ENCODE data around the gene DHTKD1. TPM values are rescaled to one million over a fixed set of nuclear protein-coding genes. Genes with fewer than 3 reads are reported as not detected.

The DHTKD1 gene
- total and polyA plus RNA-seq, 2 of the 4 experiments (the other 2 are of a cell fraction): 13.9 to 20.3 TPM

GRCh38 chr10:12048547-12048946, 20.2 kb upstream of the DHTKD1 start:
- Histone ChIP-seq H3K4ac (ENCODE audit: low read depth, low read length) (no peak overlapping the region), H3K14ac (replicated peaks; ENCODE audit: low read depth, low read length) (no peak overlapping the region), H4K8ac (ENCODE audit: low read depth in 2 of 2, low read length in 2 of 2) (no peak overlapping the region), H3K4me1 (ENCODE audit: control insufficient read depth, insufficient read depth, low read length) (no peaks in the 10 kb centered on the region), H2AK5ac (ENCODE audit: low read depth, low read length) (no peak overlapping the region), H3K27me3 (ENCODE audit: control insufficient read depth, insufficient read depth, low read length) (no peaks in the 10 kb centered on the region), H3K36me3 (ENCODE audit: control insufficient read depth, insufficient read depth, low read length) (no peaks in the 10 kb centered on the region), H3K4me3 (ENCODE audit: insufficient read depth, low read depth, low read length) (no peak overlapping the region), H3K27ac (ENCODE audit: insufficient read depth, low read length) (no peak overlapping the region), H2BK20ac (ENCODE audit: low read depth, low read length) (no peak overlapping the region), H4K91ac (ENCODE audit: insufficient read depth, low read depth, low read length) (no peak overlapping the region), H3K56ac (ENCODE audit: extremely low read depth, insufficient read depth, low read length) (no peak overlapping the region), H3K9me3 (ENCODE audit: control insufficient read depth, insufficient read depth, low read length) (no peaks in the 10 kb centered on the region), H2BK5ac (ENCODE audit: low read depth, low read length, poor library complexity, severe bottlenecking) (no peak overlapping the region), H2BK120ac (ENCODE audit: low read depth, low read length) (no peak overlapping the region), H2BK15ac (ENCODE audit: low read depth, low read length) (no peak overlapping the region), H4K20me1 (ENCODE audit: insufficient read depth, low read length) (no peaks in the 10 kb centered on the region), H2AK9ac (replicated peaks; ENCODE audit: low read depth, low read length, poor library complexity) (no peak overlapping the region), H3K18ac (ENCODE audit: low read depth, low read length) (no peak overlapping the region), H3K4me2 (ENCODE audit: low read depth, low read length) (no peak overlapping the region), H3K9ac (ENCODE audit: low read depth, low read length) (no peak overlapping the region), H3K23ac (ENCODE audit: low read depth, low read length) (no peak overlapping the region), H3K9me1 (ENCODE audit: insufficient read depth, low read length) (no peaks in the 10 kb centered on the region), H3K79me1 (ENCODE audit: low read depth in 1 of 2, low read length in 2 of 2) (peaks cover 3 to 4% of the 10 kb centered on the region in 2 experiments; a peak in 1 of 4 replicates), H4K5ac (ENCODE audit: low read depth, low read length) (no peak overlapping the region), H2AFZ (replicated peaks; ENCODE audit: low read length, poor library complexity) (no peak overlapping the region)
- CTCF ChIA-PET: no interaction called here
- TF ChIP-seq POLR2A (IDR thresholded peaks at IDR 0.05; ENCODE audit: low read depth, low read length): no peak
- no peak for TF ChIP-seq CTCF (conservative IDR thresholded peaks at IDR 0.05; ENCODE audit: low read depth, low read length)
- no peak for TF ChIP-seq MXI1 (IDR thresholded peaks at IDR 0.05; ENCODE audit: borderline replicate concordance, low read depth, low read length)
- no peak for TF ChIP-seq ELK1 (IDR thresholded peaks at IDR 0.05; ENCODE audit: borderline replicate concordance, low read depth, low read length)
- TF ChIP-seq SMC3 (IDR thresholded peaks at IDR 0.05; ENCODE audit: low read depth, low read length): no peak
- TF ChIP-seq RFX5 (IDR thresholded peaks at IDR 0.05; ENCODE audit: low read depth, low read length): no peak
- no peak for TF ChIP-seq MAFK (IDR thresholded peaks at IDR 0.05; ENCODE audit: low read depth, low read length)
- no peak for TF ChIP-seq RCOR1 (IDR thresholded peaks at IDR 0.05; ENCODE audit: insufficient replicate concordance, low read length)
- no peak for TF ChIP-seq CEBPB (IDR thresholded peaks at IDR 0.05; ENCODE audit: low read depth, low read length)
- TF ChIP-seq USF2 (IDR thresholded peaks at IDR 0.05; ENCODE audit: low read depth, low read length): no peak
- intact Hi-C loops (cut with micrococcal nuclease) (no loop called here), dilution Hi-C loops (cut with HindIII; ENCODE audit: low sequenced_read_pairs, unreplicated experiment) (no loop called here), in situ Hi-C loops (cut with MboI; ENCODE audit: low sequenced_read_pairs) (no loop called here)
- no CpG with 5 or more reads among the region's 8 CpGs for WGBS, 2 experiments (ENCODE audit: extremely low coverage in 2 of 2, insufficient read length in 1 of 2)
- ATAC-seq (ENCODE audit: low read depth) (no peak), DNase-seq (no peak)
- POLR2A ChIA-PET (ENCODE audit: unreplicated experiment): no interaction called here
- no TSS peak for BruUV-seq (replicated peaks)

Measured in IMR-90 (cell line).